MG63 (cell line): ENCODE measurements around the gene SYNPR. TPM values are rescaled to one million over a fixed set of nuclear protein-coding genes. Genes with fewer than 3 reads are reported as not detected.
"Not testable (repeated sequence)": the region's sequence is repeated elsewhere in the genome, so short reads cannot be mapped to it uniquely, and the experiment has no call there.

Experiments
- DNase-seq: peaks from one replicate; pipeline ENCODE4 v3.0.0-alpha.2; 2020
- H3K27me3 ChIP-seq: fragments of 250-450 bp; sonication (Bioruptor Pico); 2 replicates; pipeline ENCODE4 v1.5.1; 2020; ENCODE audit warnings: mild to moderate bottlenecking, moderate library complexity
- H3K36me3 ChIP-seq: fragments of 250-450 bp; sonication (Bioruptor Pico); 2 replicates; pipeline ENCODE4 v1.5.1; 2020; ENCODE audit warnings: mild to moderate bottlenecking, moderate library complexity
- H3K4me3 ChIP-seq: fragments of 250-450 bp; sonication (Bioruptor Pico); 2 replicates; pipeline ENCODE4 v1.5.1; 2020; ENCODE audit warnings: mild to moderate bottlenecking, moderate library complexity
- H3K9me3 ChIP-seq: fragments of 250-450 bp; sonication (Bioruptor Pico); 2 replicates; pipeline ENCODE4 v1.5.1; 2020; ENCODE audit warnings: mild to moderate bottlenecking, moderate library complexity
- total RNA-seq: library from RNA; depleted of rRNA; stranded (reverse); fragments of >200 nt; shearing (Covaris generic); gene quantifications from 2 replicates; pipeline ENCODE4 v1.2.3, GENCODE V29; 2014; ENCODE audit warnings: low replicate concordance

SYNPR gene
- total RNA-seq, 1 experiment from 2014 or later = not detected

DNA sequence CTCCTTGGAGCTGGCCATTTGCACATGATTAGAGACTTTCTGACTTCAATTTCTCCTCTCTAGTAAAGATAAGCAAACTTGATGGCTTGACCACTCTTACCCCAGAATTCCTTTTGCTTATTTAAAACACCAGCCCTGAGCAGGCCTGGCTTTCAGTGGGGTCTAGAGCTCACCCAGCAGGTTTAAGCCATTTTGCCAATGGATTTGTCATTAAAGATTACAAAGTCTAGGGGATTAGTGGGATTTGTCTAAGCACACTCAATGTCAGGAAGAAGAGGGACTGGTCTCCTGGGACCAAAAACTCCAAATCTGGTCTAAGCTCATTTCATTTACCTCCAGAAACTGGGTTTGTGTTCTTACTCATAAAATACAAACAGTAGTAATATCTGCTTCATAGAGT is 317.1 kb downstream of the SYNPR start:
- H3K9me3 ChIP-seq = no peaks in the 10 kb centered on the region
- no peak for DNase-seq
- H3K27me3 ChIP-seq = no peaks in the 10 kb centered on the region
- H3K4me3 ChIP-seq = no peak overlapping the region
- H3K36me3 ChIP-seq = no peaks in the 10 kb centered on the region

GRCh38 chr3:63597019-63597418 is 318.9 kb downstream of the SYNPR start:
- H3K27me3 ChIP-seq = no peaks in the 10 kb centered on the region
- H3K9me3 ChIP-seq = no peaks in the 10 kb centered on the region
- DNase-seq = no peak
- no peaks in the 10 kb centered on the region for H3K36me3 ChIP-seq
- no peak overlapping the region for H3K4me3 ChIP-seq

DNA sequence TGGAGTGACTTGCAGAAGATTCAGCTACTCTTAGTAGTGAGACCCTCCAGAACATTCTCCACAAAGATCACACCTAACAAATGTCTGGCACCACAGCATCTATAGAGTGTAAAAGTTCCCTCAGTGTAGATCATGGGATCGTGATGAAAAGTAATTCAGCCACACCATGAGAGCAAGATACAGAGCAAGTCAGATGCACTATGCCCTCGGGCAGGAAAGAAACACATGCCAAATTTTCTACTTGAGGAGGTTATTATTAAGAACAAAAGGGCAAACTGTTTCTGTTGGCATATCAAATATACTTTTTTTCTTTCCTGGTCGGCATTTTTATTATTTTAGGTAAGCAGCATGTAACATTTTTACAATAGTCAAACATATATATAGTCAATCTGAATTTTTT is 329.6 kb downstream of the SYNPR start:
- no peak overlapping the region for H3K4me3 ChIP-seq
- no peaks in the 10 kb centered on the region for H3K27me3 ChIP-seq
- no peaks in the 10 kb centered on the region for H3K9me3 ChIP-seq
- no peaks in the 10 kb centered on the region for H3K36me3 ChIP-seq
- no peak for DNase-seq

DNA sequence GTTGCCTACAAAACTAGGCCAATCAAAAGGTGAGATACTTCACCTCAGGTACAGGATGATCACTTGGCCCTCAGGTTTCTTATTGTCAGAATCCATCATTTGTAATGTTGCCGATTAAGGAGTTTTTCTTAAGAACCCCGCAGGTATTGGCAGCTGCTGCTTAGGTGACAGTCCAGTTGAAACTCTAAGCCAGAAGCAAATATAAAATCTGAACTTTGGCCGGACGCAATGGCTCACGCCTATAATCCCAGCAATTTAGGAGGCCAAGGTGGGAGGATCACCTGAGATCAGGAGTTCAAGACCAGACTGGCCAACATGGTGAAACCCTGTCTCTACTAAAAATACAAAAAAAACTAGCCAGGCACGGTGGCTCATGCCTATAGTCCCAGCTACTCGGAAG is 331.3 kb downstream of the SYNPR start:
- DNase-seq = no peak
- Histone ChIP-seq H3K27me3 (no peaks in the 10 kb centered on the region), H3K4me3 (no peak overlapping the region), H3K36me3 (no peaks in the 10 kb centered on the region), H3K9me3 (no peaks in the 10 kb centered on the region)

GRCh38 chr3:63609834-63610233 is 331.7 kb downstream of the SYNPR start:
- no peak for DNase-seq
- Histone ChIP-seq H3K9me3 (no peaks in the 10 kb centered on the region), H3K36me3 (no peaks in the 10 kb centered on the region), H3K4me3 (no peak overlapping the region), H3K27me3 (no peaks in the 10 kb centered on the region)

GRCh38 chr3:63611382-63611781 is 333.3 kb downstream of the SYNPR start:
- Histone ChIP-seq H3K4me3 (no peak overlapping the region), H3K9me3 (no peaks in the 10 kb centered on the region), H3K36me3 (no peaks in the 10 kb centered on the region), H3K27me3 (no peaks in the 10 kb centered on the region)
- DNase-seq = no peak

GRCh38 chr3:63613561-63613960 is 335.5 kb downstream of the SYNPR start:
- H3K9me3 ChIP-seq = no peaks in the 10 kb centered on the region
- no peaks in the 10 kb centered on the region for H3K27me3 ChIP-seq
- DNase-seq = no peak
- no peaks in the 10 kb centered on the region for H3K36me3 ChIP-seq
- H3K4me3 ChIP-seq = no peak overlapping the region

DNA sequence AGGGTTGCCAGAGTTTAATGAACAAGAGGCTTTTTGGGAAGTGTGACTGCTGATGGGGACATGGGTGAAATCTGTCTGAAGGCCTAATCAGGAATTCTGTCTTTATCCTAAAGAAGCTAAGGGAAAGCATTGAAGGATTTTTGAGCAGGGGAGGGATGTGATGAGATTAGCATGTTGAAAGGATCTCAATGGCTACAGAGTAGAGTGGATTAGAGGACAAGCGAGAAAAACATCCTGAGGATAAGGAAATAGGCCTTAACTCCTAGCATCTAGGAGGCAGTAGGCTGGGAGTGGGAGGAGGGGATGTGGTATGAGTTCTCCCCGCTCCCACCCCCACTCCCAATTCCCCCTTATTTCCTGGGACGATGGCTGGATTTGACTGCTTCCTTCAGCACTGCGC is 339.3 kb downstream of the SYNPR start:
- H3K27me3 ChIP-seq = no peaks in the 10 kb centered on the region
- DNase-seq = no peak
- no peaks in the 10 kb centered on the region for H3K9me3 ChIP-seq
- H3K36me3 ChIP-seq = no peaks in the 10 kb centered on the region
- no peak overlapping the region for H3K4me3 ChIP-seq

DNA sequence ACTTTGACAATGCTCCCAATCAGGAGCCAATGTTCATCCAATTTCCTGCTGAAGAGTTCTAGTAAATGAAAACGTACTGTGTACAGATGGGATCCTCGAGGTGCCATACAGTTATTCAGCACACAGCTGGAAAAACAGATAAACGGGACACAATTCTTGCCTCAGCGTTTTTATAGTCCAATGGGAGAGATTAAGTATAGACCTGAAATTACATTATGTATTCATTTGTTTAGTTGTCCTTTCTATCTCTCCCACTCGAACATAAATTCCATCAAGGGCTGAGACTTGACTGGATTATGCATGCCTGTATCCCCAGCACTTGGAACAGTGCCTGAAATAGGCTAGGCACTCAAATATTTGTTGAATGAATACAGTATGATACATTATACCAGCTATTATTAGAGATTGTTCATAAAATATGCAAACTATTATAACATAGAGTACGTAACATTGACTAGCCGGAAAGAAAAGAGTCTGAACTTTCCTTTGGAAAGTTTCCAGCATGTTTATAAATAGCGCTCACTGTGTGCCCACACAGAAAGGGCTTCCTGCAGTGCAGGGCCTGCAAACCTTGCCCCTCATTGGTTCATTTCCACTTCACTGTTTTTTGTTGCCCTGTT is 346.9 kb downstream of the SYNPR start:
- Histone ChIP-seq H3K36me3 (no peaks in the 10 kb centered on the region), H3K9me3 (no peaks in the 10 kb centered on the region), H3K27me3 (no peaks in the 10 kb centered on the region), H3K4me3 (no peak overlapping the region)
- peak; percentile 55 for DNase-seq

DNA sequence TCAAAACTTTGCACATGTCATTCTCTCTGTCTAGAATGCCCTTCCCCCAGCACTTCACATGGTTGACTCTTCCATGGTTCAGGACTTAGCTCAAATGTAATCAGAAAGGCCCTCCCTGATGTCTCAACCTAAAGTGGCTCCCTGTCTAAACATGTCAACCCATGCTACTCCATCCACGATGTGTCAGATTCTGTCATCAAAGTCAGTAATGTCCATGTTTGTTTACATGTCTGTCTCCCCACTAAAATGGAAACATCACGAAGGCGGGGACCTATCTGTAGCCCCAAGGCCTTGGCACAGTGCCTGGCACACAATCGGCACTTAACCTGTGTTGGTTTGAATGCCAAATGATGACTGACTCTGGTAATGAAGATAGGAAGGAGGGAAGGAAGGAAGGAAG is 353.6 kb downstream of the SYNPR start:
- H3K9me3 ChIP-seq = no peaks in the 10 kb centered on the region
- no peak overlapping the region for H3K4me3 ChIP-seq
- DNase-seq = no peak
- no peaks in the 10 kb centered on the region for H3K36me3 ChIP-seq
- no peaks in the 10 kb centered on the region for H3K27me3 ChIP-seq

DNA sequence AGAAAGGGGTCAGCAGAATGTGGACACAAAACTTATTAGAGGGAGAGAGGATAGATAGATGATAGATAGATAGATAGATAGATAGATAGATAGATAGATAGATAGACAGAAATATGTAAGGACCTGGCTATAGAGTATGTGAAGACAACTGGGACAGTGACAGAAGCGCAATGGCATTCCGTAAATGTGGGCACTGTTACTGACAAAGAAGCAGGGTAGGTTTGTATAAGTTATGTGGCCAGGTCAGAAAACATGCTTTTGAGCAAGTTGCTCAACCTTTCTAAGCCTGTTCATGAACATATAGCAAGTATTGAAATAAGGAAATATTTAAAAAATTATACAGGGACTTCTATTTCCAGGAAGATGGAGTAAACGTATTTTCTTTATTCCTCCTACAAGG is 357.1 kb downstream of the SYNPR start:
- no peaks in the 10 kb centered on the region for H3K9me3 ChIP-seq
- no peak overlapping the region for H3K4me3 ChIP-seq
- no peaks in the 10 kb centered on the region for H3K27me3 ChIP-seq
- DNase-seq = no peak
- no peaks in the 10 kb centered on the region for H3K36me3 ChIP-seq

DNA sequence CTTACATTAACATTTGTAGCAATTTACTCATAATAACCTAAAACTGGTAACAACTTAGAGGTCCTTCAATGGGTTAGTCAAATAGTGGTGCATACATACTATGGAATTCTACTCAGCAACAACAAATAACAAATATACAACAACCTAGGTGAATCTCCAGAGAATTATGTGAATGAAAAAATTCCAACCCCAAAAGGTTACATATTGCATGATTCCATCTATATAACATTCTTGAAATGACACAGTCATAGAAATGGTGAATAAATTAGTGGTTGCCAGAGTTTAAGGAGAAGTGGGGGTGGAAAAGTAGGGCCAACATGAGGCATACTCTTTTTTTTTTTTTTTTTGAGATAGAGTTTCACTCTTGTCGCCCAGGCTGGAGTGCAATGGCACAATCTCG is 361.7 kb downstream of the SYNPR start:
- Histone ChIP-seq H3K4me3 (no peak overlapping the region), H3K9me3 (no peaks in the 10 kb centered on the region), H3K27me3 (no peaks in the 10 kb centered on the region), H3K36me3 (no peaks in the 10 kb centered on the region)
- no peak for DNase-seq

DNA sequence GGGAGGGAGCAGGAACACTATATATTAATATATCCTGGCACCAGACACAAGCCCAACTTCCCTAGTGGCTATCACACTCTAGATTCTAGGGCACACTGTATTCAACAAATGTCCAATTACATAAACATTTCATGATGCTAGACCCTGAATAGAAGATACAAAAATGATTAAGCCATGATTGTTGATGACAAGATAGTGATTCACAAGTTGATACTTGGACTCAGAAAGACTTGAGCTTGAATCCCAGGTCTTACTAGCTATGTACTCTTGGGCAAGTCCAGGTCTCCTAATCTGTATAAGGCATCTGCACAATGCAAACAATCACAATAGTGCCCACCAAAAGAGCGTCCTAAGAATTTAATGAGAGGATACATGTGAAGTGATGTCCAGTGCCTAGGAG is 364.4 kb downstream of the SYNPR start:
- no peaks in the 10 kb centered on the region for H3K36me3 ChIP-seq
- DNase-seq = no peak
- H3K4me3 ChIP-seq = no peak overlapping the region
- no peaks in the 10 kb centered on the region for H3K27me3 ChIP-seq
- H3K9me3 ChIP-seq = no peaks in the 10 kb centered on the region

GRCh38 chr3:63644212-63644797 is 366.2 kb downstream of the SYNPR start:
- Histone ChIP-seq H3K9me3 (no peaks in the 10 kb centered on the region), H3K36me3 (no peaks in the 10 kb centered on the region), H3K27me3 (no peaks in the 10 kb centered on the region), H3K4me3 (no peak overlapping the region)
- DNase-seq = no peak

DNA sequence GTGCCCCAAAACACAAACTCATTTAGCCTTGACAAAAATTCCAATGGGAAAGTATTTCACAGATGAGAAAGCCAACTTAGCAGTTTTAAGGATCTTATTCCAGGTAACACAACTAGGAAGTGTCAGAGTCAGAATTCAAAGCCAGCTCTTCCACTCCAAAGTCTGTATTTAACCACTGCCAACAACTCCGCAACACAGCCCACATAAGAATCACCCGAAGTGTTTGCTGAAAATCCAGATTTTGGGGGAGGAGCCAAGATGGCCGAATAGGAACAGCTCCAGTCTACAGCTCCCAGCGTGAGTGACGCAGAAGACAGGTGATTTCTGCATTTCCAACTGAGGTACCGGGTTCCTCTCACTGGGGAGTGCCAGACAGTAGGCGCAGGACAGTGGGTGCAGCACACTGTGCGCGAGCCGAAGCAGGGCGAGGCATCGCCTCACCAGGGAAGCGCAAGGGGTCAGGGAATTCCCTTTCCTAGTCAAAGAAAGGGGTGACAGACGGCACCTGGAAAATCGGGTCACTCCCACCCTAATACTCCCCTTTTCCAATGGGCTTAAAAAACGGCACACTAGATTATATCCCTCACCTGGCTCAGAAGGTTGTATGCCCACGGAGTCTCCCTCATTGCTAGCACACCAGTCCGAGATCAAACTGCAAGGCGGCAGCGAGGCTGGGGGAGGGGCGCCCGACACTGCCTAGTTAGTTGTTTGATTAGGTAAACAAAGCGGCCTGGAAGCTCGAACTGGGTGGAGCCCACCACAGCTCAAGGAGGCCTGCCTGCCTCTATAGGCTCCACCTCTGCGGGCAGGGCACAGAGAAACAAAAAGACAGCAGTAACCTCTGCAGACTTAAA is 367.0 kb downstream of the SYNPR start:
- DNase-seq, H3K27me3 ChIP-seq, H3K36me3 ChIP-seq, H3K9me3 ChIP-seq, H3K4me3 ChIP-seq: not testable (repeated sequence)

GRCh38 chr3:63652066-63652725 is 374.1 kb downstream of the SYNPR start, which contains the start of gene SNTN:
TSS of gene SNTN (plus strand) at chr3:63652675. CDS start at chr3:63652688, 13 bp downstream.
- Histone ChIP-seq H3K4me3 (no peak within 1 kb of the TSS), H3K27me3 (no peaks in the 10 kb centered on the region), H3K9me3 (no peaks in the 10 kb centered on the region), H3K36me3 (no peaks in the 10 kb centered on the region)
- no peak for DNase-seq

- Histone ChIP-seq H3K36me3 (no peaks in the 10 kb centered on the region), H3K27me3 (no peaks in the 10 kb centered on the region), H3K9me3 (no peaks in the 10 kb centered on the region), H3K4me3 (no peak overlapping the region)
- DNase-seq = no peak
Measured at GRCh38 chr3:63654211-63654610, 376.1 kb downstream of the SYNPR start.
